HCT116 (cell line): ENCODE results near the gene EML3. TPM values are rescaled to one million over a fixed set of nuclear protein-coding genes. Genes with fewer than 3 reads are reported as not detected.

Experiments used
- ATAC-seq: fragments of 200-7000 bp; cut with Tn5 transposase; 2 replicates; pipeline ENCODE4 v1.9.1; 2020; ENCODE audit warnings: mild to moderate bottlenecking, moderate library complexity
- BruUV-seq: library from RNA; stranded (reverse); fragments of 400-500 nt; replicated peaks from 2 replicates; lab custom pipeline; 2021; lab: Mats Ljungman, UMichigan
- CTCF ChIA-PET: fragments of 300-600 bp; sonication (Branson Sonifier 250); formaldehyde crosslinking; loops from one replicate; lab custom pipeline; 2021; ENCODE audit warnings: antibody characterized with exemption; lab: Charles Lee
- POLR2A ChIA-PET: fragments of 300-600, 350-600 bp; sonication (Branson Sonifier 250); formaldehyde crosslinking; loops from one replicate; lab custom pipeline; 2021; ENCODE audit warnings: antibody characterized with exemption; lab: Charles Lee
- RAD21 ChIA-PET, 2 experiments: fragments of 300-600 bp; sonication (Branson Sonifier 250); formaldehyde crosslinking; loops; one replicate each; lab custom pipeline; 2023; ENCODE audit warnings: low total read pairs in 2 of 2; ENCODE audit not compliant: uncharacterized antibody in 2 of 2, unreplicated experiment in 2 of 2, low non-redundant PET in 1 of 2; lab: Charles Lee
- DNase-seq: peaks from one replicate; pipeline ENCODE4 v3.0.0-alpha.2; 2010; ENCODE audit warnings: low read depth, low spot score
- H2AFZ ChIP-seq: fragments of 200-600 bp; shearing (Covaris generic), sonication (generic); 2 replicates; pipeline ENCODE4 v1.6.1; 2017; ENCODE audit warnings: low read depth, mixed run types, mixed read lengths, antibody characterized with exemption, low read length; ENCODE audit not compliant: poor library complexity, severe bottlenecking
- H3K27ac ChIP-seq: 2 replicates; pipeline ENCODE4 v1.5.1; 2012; ENCODE audit warnings: low read depth, low read length
- H3K27me3 ChIP-seq: fragments of 200-600 bp; sonication (generic); 2 replicates; pipeline ENCODE4 v1.6.1; 2016; ENCODE audit warnings: mixed run types, low read length, mixed read lengths; ENCODE audit not compliant: insufficient read depth
- H3K36me3 ChIP-seq, 2 experiments: fragments of 200-500 bp in 1 of 2; fragments of 200-600 bp in 1 of 2; sonication (Bioruptor generic) in 1 of 2; sonication (generic) in 1 of 2; 2 replicates each; pipeline versions ENCODE4 v1.5.1 to v1.6.1; 2014 to 2016; ENCODE audit warnings: low read length in 2 of 2, inconsistent platforms in 1 of 2, mixed read lengths in 1 of 2, mixed run types in 1 of 2; ENCODE audit not compliant: insufficient read depth in 2 of 2, control insufficient read depth in 1 of 2
- H3K4me1 ChIP-seq, 2 experiments: fragments of 200-600 bp in 1 of 2; sonication (generic) in 1 of 2; 2 replicates each; pipeline versions ENCODE4 v1.5.1 to v1.6.1; 2012 to 2017; ENCODE audit warnings: low read length in 2 of 2, inconsistent platforms in 1 of 2, mild to moderate bottlenecking in 1 of 2, mixed read lengths in 1 of 2, mixed run types in 1 of 2, moderate library complexity in 1 of 2; ENCODE audit not compliant: insufficient read depth in 2 of 2, control insufficient read depth in 1 of 2
- H3K4me2 ChIP-seq: fragments of 200-600 bp; sonication (generic); 2 replicates; pipeline ENCODE4 v1.6.1; 2017; ENCODE audit warnings: mixed run types, low read length, mixed read lengths
- H3K4me3 ChIP-seq, 2 experiments: fragments of 200-600 bp in 1 of 2; sonication (generic) in 1 of 2; replicated peaks in 1 of 2; 2 replicates each; pipeline ENCODE4 v1.5.1; 2011 to 2016; ENCODE audit warnings: low read length in 2 of 2, control low read depth in 1 of 2, low read depth in 1 of 2, mild to moderate bottlenecking in 1 of 2, mixed read lengths in 1 of 2, mixed run types in 1 of 2
- H3K79me2 ChIP-seq: fragments of 200-600 bp; sonication (generic); 2 replicates; pipeline ENCODE4 v1.6.1; 2017; ENCODE audit warnings: mild to moderate bottlenecking, mixed run types, low read length, moderate library complexity, mixed read lengths; ENCODE audit not compliant: insufficient read depth
- H3K9ac ChIP-seq: fragments of 200-600 bp; sonication (generic); 2 replicates; pipeline ENCODE4 v1.6.1; 2016; ENCODE audit warnings: low read length, mixed read lengths
- H3K9me2 ChIP-seq: fragments of 200-600 bp; sonication (generic), shearing (Covaris generic); 2 replicates; pipeline ENCODE4 v1.6.1; 2017; ENCODE audit warnings: mixed run types, mild to moderate bottlenecking, moderate library complexity; ENCODE audit not compliant: insufficient read depth
- H3K9me3 ChIP-seq, 2 experiments: fragments of 200-500 bp in 1 of 2; fragments of 200-600 bp in 1 of 2; sonication (Bioruptor generic) in 1 of 2; sonication (generic) in 1 of 2; 2 replicates each; pipeline ENCODE4 v1.6.1; 2014 to 2017; ENCODE audit warnings: low read length in 2 of 2, mixed read lengths in 2 of 2, inconsistent platforms in 1 of 2, low read depth in 1 of 2, mild to moderate bottlenecking in 1 of 2, mixed run types in 1 of 2, moderate library complexity in 1 of 2; ENCODE audit not compliant: control insufficient read depth in 1 of 2, insufficient read depth in 1 of 2
- H4K20me1 ChIP-seq: fragments of 200-600 bp; sonication (generic), shearing (Covaris generic); 2 replicates; pipeline ENCODE4 v1.6.1; 2017; ENCODE audit warnings: mixed run types, mild to moderate bottlenecking, moderate library complexity; ENCODE audit not compliant: insufficient read depth
- CBX3 ChIP-seq: IDR thresholded peaks from 2 replicates; pipeline ENCODE4 v1.6.1; 2012; ENCODE audit warnings: low read depth
- CEBPB ChIP-seq: IDR thresholded peaks from 2 replicates; pipeline ENCODE4 v1.6.1; 2012; ENCODE audit warnings: low read depth
- CTCF ChIP-seq, 3 experiments: fragments of 200-600 bp in 1 of 3; sonication (generic) in 1 of 3; IDR thresholded peaks in 2 of 3; conservative IDR thresholded peaks in 1 of 3; 2 replicates each; pipeline ENCODE4 v1.5.1; 2012 to 2017; ENCODE audit warnings: low read depth in 2 of 3, low read length in 2 of 3, antibody characterized with exemption in 1 of 3, borderline replicate concordance in 1 of 3, control low read depth in 1 of 3, mild to moderate bottlenecking in 1 of 3, mixed read lengths in 1 of 3, mixed run types in 1 of 3, moderate library complexity in 1 of 3; ENCODE audit not compliant: insufficient read depth in 1 of 3
- ELF1 ChIP-seq: IDR thresholded peaks from 2 replicates; pipeline ENCODE4 v1.6.1; 2012; ENCODE audit warnings: low read depth, borderline replicate concordance
- EZH2 ChIP-seq: fragments of 200-600 bp; sonication (generic); IDR thresholded peaks from 2 replicates; pipeline ENCODE4 v1.6.1; 2017; ENCODE audit warnings: antibody characterized with exemption, mixed run types
- EZH2phosphoT487 ChIP-seq: fragments of 200-600 bp; IDR thresholded peaks from 2 replicates; pipeline ENCODE4 v1.6.1; 2018; ENCODE audit warnings: antibody characterized with exemption, borderline replicate concordance
- POLR2A ChIP-seq: IDR thresholded peaks from 2 replicates; pipeline ENCODE4 v1.7.0; 2011; ENCODE audit warnings: borderline replicate concordance; ENCODE audit not compliant: insufficient read depth, insufficient read length; ENCODE audit errors: extremely low read depth
- POLR2AphosphoS5 ChIP-seq: IDR thresholded peaks from 2 replicates; pipeline ENCODE4 v1.6.1; 2011; ENCODE audit warnings: mild to moderate bottlenecking, low read depth, low read length, moderate library complexity
- RAD21 ChIP-seq: IDR thresholded peaks from 2 replicates; pipeline ENCODE4 v1.6.1; 2012; ENCODE audit warnings: low read depth, mild to moderate bottlenecking
- SIN3A ChIP-seq: IDR thresholded peaks from 2 replicates; pipeline ENCODE4 v1.6.1; 2012; ENCODE audit warnings: low read depth
- TCF7L2 ChIP-seq: IDR thresholded peaks from 2 replicates; pipeline ENCODE4 v1.7.0; 2011; ENCODE audit warnings: borderline replicate concordance, inconsistent platforms; ENCODE audit not compliant: insufficient read depth, insufficient read length; ENCODE audit errors: extremely low read depth
- ZBTB33 ChIP-seq: IDR thresholded peaks from 2 replicates; pipeline ENCODE4 v1.6.1; 2011; ENCODE audit warnings: mild to moderate bottlenecking, low read length, moderate library complexity; ENCODE audit not compliant: insufficient replicate concordance; ENCODE audit errors: extremely low read depth
- ZFX ChIP-seq: fragments of 450-650 bp; IDR thresholded peaks from 2 replicates; pipeline ENCODE4 v1.6.1; 2017
- ZNF274 ChIP-seq: fragments of 200-500 bp; sonication (Bioruptor generic); IDR thresholded peaks from 2 replicates; pipeline ENCODE4 v1.6.1; 2014; ENCODE audit warnings: mild to moderate bottlenecking, low read depth, low read length, inconsistent platforms
- intact Hi-C: fragments of 100-400 bp; cut with micrococcal nuclease; formaldehyde crosslinking; loops from 2 replicates; pipeline ENCODE4 v1.10.0; 2022
- total RNA-seq: library from RNA; stranded (reverse); gene quantifications from one replicate; pipeline ENCODE4 v1.2.1, GENCODE V29; 2021; ENCODE audit not compliant: unreplicated experiment

Gene EML3
- total RNA-seq, 1 experiment from 2014 or later = 124 TPM

- TF ChIP-seq SIN3A (no peak), ZFX (no peak), EZH2 (no peak), POLR2A (no peak), CEBPB (no peak), RAD21 (no peak), ELF1 (no peak), ZNF274 (no peak), CBX3 (no peak), CTCF (IDR thresholded peaks at IDR 0.05 in 2 of 3, conservative IDR thresholded peaks at IDR 0.05 in 1 of 3; ENCODE audit: borderline replicate concordance in 1 of 3, insufficient read depth in 1 of 3, low read depth in 2 of 3, low read length in 2 of 3) (no peak), ZBTB33 (no peak), EZH2phosphoT487 (no peak), TCF7L2 (no peak), POLR2AphosphoS5 (no peak)
- RAD21 ChIA-PET = interaction anchor here (0.7 to 2.3 kb wide), 5 partner anchors 8 to 128 kb away, joined by 3 to 8 read pairs (median 6); no protein-coding TSS in a partner anchor
These were observed 60.0 kb downstream of the EML3 start for GRCh38 chr11:62552485-62553079.

More at GRCh38 chr11:62552485-62553079, 60.0 kb downstream of the EML3 start:
- POLR2A ChIA-PET = interaction anchor here (0.8 to 2.1 kb wide), 15 partner anchors 8 to 289 kb away, joined by 3 to 15 read pairs (median 5); partner anchors contain the start of genes B3GAT3, C11orf98, CSKMT and EEF1G
- intact Hi-C loops = no loop called here
- peaks cover 6% of the 10 kb centered on the region for H3K79me2 ChIP-seq
- H3K9ac ChIP-seq = peak overlapping the region; percentile 81
- H3K4me1 ChIP-seq = peaks cover 70 to 87% of the 10 kb centered on the region in 2 experiments
- H3K4me3 ChIP-seq = peak overlapping the region; percentile 36 to 52
- no peak for ATAC-seq
- H3K9me3 ChIP-seq = no peaks in the 10 kb centered on the region
- peak overlapping the region; percentile 99 for H3K27ac ChIP-seq
- no peaks in the 10 kb centered on the region for H3K9me2 ChIP-seq
- no TSS peak for BruUV-seq
- H2AFZ ChIP-seq = no peak overlapping the region
- no peak for DNase-seq
- H3K4me2 ChIP-seq = peak overlapping the region; percentile 94
- CTCF ChIA-PET = interaction anchor here (1.0 to 3.8 kb wide), 5 partner anchors 9 to 158 kb away, joined by 3 to 39 read pairs (median 9); partner anchors contain the start of gene TUT1
- H4K20me1 ChIP-seq = no peaks in the 10 kb centered on the region
- H3K36me3 ChIP-seq = no peaks in the 10 kb centered on the region; a peak in 1 of 4 replicates
- H3K27me3 ChIP-seq = no peaks in the 10 kb centered on the region
